ENCODE results near the gene TMC7. TPM values are rescaled to one million over a fixed set of nuclear protein-coding genes. Genes with fewer than 3 reads are reported as not detected.
"Not testable (repeated sequence)": the region's sequence is repeated elsewhere in the genome, so short reads cannot be mapped to it uniquely, and the experiment has no call there.

TMC7 gene
- total RNA-seq, 4 donors from 2014 or later = 0.36 to 4.3 (median 1.3) TPM

DNA sequence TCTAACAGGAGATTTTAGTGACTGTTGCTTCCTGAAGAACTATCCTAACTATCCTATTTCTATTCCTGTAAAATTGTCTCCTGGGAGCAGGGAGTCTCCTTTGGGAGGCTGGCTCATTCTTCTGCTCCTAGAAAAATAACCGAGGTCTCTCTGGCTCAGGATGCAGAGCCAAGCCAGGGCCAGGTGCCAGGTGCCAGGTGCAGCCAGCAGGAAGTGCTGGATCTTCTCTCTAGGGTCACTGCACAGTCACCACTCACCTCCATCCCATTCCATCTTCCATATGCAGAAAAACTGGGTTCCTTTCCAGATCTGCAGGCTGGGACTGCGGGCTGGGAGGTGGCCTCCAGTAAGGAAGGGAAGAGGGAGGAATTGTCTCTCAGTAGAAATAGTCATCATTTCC, 3.8 kb upstream of the TMC7 start:
- DNase-seq (ENCODE audit: low spot score) (no peak), ATAC-seq (ENCODE audit: low FRiP score) (no peak)
- TF ChIP-seq, protein P1, sequence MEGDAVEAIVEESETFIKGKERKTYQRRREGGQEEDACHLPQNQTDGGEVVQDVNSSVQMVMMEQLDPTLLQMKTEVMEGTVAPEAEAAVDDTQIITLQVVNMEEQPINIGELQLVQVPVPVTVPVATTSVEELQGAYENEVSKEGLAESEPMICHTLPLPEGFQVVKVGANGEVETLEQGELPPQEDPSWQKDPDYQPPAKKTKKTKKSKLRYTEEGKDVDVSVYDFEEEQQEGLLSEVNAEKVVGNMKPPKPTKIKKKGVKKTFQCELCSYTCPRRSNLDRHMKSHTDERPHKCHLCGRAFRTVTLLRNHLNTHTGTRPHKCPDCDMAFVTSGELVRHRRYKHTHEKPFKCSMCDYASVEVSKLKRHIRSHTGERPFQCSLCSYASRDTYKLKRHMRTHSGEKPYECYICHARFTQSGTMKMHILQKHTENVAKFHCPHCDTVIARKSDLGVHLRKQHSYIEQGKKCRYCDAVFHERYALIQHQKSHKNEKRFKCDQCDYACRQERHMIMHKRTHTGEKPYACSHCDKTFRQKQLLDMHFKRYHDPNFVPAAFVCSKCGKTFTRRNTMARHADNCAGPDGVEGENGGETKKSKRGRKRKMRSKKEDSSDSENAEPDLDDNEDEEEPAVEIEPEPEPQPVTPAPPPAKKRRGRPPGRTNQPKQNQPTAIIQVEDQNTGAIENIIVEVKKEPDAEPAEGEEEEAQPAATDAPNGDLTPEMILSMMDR (IDR thresholded peaks at IDR 0.05) = no peak

GRCh38 chr16:18984435-18985005, 786 bp downstream of the TMC7 start:
- no peak for DNase-seq (ENCODE audit: low spot score)
- no peak for ATAC-seq (ENCODE audit: low FRiP score)
- TF ChIP-seq, protein P1 (IDR thresholded peaks at IDR 0.05) = no peak

DNA sequence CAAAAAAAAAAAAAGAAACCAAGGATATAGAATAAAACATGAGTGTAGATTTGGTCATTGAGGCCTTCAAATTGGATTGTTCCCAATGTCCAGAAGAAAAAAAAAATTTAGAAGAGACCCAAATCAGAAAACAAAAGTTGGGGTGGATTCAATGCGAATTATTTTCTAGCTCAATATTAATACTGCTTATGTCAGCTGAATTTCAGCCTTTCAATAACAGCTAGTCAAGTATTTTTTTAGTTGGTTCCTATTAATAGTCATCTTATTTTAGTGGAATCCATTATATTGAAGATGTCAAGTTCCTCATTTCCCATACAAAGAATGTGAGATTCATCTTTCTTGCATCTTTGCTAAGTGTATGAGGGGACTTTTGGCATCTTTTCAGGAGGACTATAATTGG, 1.5 kb downstream of the TMC7 start:
- not testable (repeated sequence) for ATAC-seq (ENCODE audit: low FRiP score); DNase-seq (ENCODE audit: low spot score)

GRCh38 chr16:18991731-18992130, 8.0 kb downstream of the TMC7 start:
- ATAC-seq (ENCODE audit: low FRiP score); DNase-seq (ENCODE audit: low spot score): not testable (repeated sequence)

DNA sequence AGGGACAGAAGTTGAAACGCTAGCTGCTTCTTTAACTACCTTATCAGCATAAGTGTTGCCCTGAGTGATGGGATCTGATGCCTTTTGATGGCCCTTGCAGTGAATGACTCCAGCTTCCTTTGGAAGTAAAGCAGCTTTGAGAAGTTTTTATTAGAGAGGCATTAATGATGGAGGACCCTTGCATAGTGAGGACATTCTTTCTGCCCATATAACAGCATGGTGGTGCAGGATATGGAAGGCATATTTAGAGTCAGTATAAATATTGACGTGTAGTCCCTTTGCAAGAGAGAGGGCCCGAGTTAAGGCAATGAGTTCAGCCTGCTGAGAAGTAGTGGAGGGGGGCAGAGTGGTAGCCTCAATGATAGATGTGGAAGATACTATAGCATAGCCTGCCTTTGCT, 9.8 kb downstream of the TMC7 start:
- DNase-seq (ENCODE audit: low spot score); ATAC-seq (ENCODE audit: low FRiP score): not testable (repeated sequence)

- not testable (repeated sequence) for DNase-seq (ENCODE audit: low spot score); ATAC-seq (ENCODE audit: low FRiP score)
These were observed 10.4 kb downstream of the TMC7 start for GRCh38 chr16:18994181-18994580.

- DNase-seq (ENCODE audit: low spot score); ATAC-seq (ENCODE audit: low FRiP score): not testable (repeated sequence)
These were observed 11.7 kb downstream of the TMC7 start for GRCh38 chr16:18995406-18995805.

- DNase-seq (ENCODE audit: low spot score) = not testable (repeated sequence)
These were observed 12.8 kb downstream of the TMC7 start for GRCh38 chr16:18996536-18996935.

GRCh38 chr16:18997001-18997400, 13.3 kb downstream of the TMC7 start:
- ATAC-seq (ENCODE audit: low FRiP score); DNase-seq (ENCODE audit: low spot score): not testable (repeated sequence)

More at GRCh38 chr16:18996536-18996935, 12.8 kb downstream of the TMC7 start:
- ATAC-seq (ENCODE audit: low FRiP score) = not testable (repeated sequence)

GRCh38 chr16:18999045-18999393, 15.3 kb downstream of the TMC7 start:
- ATAC-seq (ENCODE audit: low FRiP score) (no peak), DNase-seq (ENCODE audit: low spot score) (no peak)
- TF ChIP-seq, protein P1 (IDR thresholded peaks at IDR 0.05) = no peak

- DNase-seq (ENCODE audit: low spot score) = no peak
- ATAC-seq (ENCODE audit: low FRiP score) = no peak
- TF ChIP-seq, protein P1 (IDR thresholded peaks at IDR 0.05) = no peak
These were observed 18.1 kb downstream of the TMC7 start for GRCh38 chr16:19001788-19002187.
